Activated T-helper 9 cell treated with anti-CD3 and anti-CD28 coated beads, Interleukin-2, amount 50 U/mL, for 16 hours (primary cell): ENCODE results near the gene TSPEAR.
"Not testable (repeated sequence)": the region's sequence is repeated elsewhere in the genome, so short reads cannot be mapped to it uniquely, and the experiment has no call there.

Experiments used
- DNase-seq: peaks from one replicate; pipeline ENCODE4 v3.0.0-alpha.2; 2020; ENCODE audit warnings: low read depth

Gene TSPEAR

DNA sequence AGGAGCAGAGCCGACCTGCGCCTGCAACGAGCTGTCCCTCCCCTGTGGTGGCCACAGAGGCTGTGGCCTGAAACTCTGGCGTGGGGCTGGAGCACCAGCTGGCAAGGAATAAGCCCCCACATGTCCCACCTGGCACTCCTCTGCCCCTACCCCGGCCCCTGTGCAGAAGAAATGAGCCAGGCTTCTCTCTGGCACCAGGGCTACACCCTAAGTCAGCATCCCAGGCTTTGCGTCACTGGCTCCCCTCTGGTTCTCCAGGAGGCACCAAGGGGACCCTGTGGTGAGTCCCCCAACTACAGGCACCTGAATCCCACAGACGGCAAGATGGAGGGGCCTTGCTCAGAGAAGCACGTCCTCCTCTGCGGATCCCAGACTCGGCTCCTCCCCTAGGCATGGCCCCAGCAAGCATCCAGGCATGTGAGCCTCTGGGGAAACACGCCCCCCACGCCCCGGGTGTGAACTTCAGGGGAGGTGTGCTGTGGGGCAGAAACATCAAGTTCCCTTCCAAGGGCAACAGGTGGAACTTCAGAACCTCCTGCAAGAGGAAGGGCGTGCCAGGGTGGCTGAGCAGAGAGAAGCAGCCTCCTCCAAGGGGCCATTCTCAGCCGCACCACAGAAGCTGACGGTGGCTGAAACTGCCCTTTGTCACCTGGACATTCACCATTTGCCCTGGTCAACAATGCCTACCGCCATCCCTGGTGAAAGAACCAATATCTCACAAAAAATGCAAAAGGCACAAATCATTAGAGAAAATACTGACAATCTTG is 108.1 kb downstream of the TSPEAR start:
- DNase-seq, result no peak

DNA sequence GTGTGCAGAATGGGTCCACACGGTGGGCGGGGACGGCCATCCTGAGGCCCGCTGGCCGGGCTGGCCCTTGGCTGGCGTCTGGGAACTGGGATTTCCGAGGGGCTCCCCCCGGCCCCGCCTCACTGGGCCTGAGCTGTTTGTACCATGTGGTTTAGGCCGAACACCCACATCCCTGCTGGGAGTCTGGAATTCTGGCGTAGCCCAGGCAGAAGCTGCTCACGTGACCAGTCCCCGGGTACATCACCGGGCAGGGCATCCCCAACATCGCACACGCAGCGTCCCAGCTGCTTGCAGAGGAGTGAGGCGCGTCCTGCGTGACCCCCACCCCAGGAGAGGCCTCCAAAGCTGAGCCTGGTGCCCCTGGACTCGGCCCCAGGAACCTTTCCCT is 108.9 kb downstream of the TSPEAR start:
- no peak for DNase-seq

DNA sequence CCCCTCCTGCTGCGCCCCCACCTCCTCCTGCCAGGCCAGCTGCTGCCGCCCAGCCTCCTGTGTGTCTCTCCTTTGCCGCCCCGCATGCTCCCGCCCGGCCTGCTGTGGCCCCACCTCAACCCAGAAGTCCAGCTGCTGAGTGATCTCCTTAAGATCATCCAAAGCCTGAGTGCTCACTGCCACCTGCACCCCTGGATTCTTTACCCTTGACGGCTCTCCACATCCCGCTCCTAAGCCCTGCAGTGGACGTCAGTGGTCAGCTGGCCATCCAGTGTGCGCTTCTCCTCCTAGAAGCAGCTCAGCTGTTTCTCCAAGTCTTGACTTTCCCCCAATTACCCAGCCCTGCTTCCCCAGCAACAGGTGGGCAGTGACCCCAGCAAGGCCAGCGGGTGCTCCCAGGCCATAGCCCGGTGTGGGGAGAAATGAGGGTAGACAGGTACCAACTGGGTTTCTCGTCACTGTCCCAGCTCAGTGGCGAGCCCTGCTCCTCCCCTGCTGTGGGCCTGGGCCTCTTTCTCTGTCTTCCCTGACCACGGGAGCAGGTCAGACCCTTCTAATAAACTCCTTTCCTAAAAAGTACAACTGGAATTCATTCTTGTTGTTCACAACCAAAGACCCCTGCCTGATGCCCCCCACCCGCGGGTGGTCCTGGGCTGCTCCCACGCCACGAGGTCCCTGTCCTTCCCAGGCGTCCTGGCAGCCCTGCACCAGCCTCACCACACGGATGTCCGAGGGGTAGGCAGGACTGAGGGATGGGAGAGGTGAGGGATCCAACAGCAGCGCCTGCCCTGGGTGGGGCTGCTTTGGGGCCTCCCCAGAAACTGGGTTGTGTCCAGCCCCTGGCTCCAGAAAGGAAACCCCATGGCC is 109.5 kb downstream of the TSPEAR start:
- no peak for DNase-seq

- DNase-seq, result not testable (repeated sequence)
These were observed 110.3 kb downstream of the TSPEAR start for GRCh38 chr21:44601091-44601490.

DNA sequence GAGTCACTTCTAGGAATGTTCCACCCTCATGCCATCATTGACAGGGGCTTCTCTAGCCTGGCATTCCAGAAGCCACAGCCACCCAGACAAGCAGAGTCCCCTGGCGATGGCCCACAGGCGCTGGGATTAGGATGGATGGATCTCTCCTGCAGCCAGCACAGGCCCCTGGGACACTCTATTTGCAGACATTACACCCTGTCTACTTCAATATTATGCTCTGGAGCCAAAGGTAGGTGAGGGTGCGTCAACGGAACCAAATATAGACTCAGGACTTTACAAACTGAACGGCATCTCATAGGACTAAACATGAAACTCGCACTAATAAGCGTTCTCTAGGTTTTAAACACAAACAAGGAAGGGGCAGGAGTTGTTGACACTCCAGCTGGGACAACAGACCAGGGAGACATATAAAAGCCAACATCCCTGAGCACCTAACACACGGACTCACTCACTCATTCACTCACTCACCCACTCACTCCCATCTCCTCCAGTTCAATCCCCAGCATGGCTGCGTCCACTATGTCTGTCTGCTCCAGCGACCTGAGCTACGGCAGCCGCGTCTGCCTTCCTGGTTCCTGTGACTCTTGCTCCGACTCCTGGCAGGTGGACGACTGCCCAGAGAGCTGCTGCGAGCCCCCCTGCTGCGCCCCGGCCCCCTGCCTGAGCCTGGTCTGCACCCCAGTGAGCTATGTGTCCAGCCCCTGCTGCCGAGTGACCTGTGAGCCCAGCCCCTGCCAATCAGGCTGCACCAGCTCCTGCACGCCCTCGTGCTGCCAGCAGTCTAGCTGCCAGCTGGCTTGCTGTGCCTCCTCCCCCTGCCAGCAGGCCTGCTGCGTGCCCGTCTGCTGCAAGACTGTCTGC is 111.0 kb downstream of the TSPEAR start, which contains the start of gene KRTAP10-7:
Gene KRTAP10-7 (plus strand): TSS at position 480 of the 861 bp plus-strand sequence. CDS start 25 bp downstream, at position 505.
- DNase-seq, result not testable (repeated sequence)

GRCh38 chr21:44599264-44600029 is 111.9 kb downstream of the TSPEAR start:
- DNase-seq, result no peak

DNA sequence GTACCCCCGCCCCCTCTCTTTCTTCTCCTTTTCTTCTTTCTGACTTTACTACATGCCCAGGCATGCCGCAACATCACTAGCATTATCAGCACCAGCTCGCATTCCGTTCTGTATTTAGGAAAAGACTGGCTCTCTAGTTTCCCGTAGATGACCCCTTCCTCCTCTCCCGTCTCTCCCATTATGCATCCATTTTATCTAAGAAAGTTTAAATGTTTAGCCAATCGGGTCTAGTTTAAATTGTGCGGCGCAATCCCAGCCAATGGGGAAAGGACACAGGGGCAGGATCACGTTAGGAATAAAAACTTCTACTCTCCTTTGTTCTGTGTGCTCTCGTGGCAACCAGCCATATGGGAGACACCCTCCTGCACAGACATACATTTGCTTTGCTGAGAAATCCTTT is 113.3 kb downstream of the TSPEAR start:
- no peak for DNase-seq

DNA sequence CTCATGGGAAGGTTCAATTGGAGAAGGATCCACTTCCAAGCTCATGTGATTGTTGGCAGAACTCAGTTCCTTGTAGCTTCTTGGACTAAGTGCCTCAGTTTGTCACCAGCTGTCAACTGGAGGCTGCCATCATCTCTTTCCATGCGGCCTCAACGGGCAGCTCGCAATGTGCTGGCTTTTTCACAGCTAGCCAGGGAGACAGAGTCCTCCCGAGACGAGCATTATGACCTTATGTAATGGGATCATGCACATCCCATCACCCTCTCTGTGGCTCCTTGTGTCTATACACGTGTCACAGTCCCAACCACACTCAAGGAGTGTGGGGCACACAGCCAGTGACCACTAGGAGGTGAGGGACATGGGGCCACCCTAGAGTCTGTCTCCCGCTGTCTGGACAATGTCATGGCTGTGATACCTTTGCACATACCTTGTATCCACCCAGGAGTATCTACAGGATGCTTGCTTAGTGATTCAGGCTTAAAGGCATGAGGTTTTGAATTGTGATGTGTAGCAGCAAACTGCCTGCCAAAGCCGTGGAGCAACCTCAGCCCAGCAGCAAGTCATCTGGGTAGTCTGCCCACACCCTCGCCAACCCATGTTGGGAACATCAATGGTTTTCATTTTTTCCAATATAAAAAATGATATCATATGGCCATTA is 115.2 kb downstream of the TSPEAR start:
- no peak for DNase-seq

GRCh38 chr21:44595524-44595923 is 115.8 kb downstream of the TSPEAR start:
- DNase-seq, result no peak

DNA sequence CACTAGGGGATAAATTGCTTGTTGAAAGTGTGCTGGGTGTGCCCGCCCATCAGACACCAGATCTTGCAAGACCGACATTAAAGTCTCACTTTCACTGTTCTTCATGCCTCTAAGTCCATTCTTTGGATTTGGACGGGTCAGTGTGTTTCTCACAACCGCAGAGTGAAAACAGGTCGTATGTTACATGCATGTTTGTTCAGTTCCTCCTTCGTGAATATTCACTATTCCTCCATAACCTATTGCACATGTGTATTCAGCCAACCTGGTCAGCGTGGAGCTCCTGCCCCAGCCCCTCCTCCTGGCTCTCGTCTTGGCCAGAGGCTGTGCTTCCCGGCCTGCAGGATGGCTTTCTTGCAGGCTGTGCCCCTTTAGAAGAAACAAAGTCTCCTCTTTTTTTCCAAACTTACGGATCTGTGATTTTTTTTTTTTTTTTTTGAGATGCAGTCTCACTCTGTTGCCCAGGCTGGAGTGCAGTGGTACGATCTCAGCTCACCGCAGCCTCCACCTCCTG is 116.9 kb downstream of the TSPEAR start:
- no peak for DNase-seq

DNA sequence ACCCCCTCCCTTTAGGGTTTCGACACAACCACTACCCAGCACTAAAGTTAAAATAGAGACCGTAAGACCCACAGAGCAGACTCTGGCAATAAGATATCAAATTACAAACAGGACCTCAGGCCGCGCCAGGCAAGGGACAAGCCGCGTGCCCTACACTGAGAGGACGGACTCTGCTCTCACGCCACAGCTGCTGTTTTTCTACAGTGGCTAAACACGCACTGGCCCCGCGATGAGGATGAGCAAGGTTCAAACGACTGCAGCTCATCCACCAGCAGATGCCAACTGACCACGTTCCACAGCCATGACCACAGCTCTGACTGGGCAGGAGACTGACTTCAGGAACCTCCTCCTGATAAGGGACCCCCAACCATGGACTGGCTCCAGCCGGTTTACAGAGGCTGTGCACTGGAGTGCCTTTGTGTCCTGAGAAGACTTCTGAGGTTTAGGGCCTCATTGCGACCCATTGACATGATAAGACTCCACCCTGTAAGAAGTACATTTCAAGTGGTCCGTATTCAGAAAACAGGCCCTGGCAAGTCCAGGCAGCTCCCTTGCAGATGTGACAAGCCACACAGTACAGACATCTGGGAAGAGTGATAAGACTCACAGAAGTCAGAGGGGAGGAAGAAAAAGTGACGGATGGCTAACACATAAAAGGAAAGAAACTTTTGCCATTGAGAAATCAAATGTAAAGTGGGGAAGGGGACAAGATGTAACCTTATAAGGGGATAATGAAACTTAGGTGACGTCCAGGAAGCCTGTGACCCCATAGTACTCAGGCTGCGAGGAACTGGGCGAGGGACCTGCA is 117.6 kb downstream of the TSPEAR start:
- DNase-seq, result no peak

DNA sequence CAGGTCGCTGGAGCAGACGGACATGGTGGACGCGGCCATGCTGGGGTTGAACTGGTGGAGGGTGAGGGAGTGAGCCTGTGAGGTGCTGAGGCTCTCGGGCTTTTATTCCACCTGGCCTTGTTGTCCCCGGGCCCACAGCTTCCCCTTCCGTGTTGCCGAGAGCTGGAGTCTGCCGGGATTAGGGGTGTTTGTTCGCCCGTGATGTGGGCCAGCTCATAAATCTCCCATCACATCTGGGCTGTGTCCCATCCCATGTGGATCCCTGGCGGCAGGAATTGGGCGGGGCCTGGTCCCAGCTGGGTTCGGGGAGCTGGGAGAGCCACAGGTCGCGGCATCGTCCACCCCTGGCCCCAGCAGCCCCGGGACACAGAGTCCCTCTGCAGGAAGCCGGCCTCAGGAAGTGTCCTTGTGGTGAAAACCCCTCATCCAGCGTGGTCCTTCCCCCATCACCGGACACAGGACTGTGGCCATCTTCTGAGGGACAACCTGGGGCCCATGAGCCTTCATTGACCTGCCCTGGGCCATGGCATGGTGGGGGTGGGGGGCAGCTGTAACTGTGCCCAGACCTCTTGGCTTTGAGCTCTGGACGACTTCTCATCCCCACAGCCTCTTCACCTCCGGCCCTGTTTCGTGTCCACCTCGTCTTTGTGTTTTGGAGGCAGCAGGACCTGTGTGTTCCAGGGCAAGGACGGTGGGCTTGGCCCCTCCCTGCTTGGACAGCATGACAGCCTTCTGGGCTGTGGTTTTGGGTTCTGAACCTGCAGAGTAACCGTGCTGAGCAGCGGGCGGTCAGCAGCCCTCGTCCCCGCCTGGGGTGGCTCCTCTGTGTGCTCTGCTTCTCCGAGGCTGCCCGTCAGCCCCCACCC is 118.7 kb downstream of the TSPEAR start, which contains the start of gene KRTAP10-6:
Gene KRTAP10-6 (minus strand): TSS at position 60 of the 866 bp plus-strand sequence. CDS start 21 bp downstream, at position 39.
- no peak for DNase-seq

DNA sequence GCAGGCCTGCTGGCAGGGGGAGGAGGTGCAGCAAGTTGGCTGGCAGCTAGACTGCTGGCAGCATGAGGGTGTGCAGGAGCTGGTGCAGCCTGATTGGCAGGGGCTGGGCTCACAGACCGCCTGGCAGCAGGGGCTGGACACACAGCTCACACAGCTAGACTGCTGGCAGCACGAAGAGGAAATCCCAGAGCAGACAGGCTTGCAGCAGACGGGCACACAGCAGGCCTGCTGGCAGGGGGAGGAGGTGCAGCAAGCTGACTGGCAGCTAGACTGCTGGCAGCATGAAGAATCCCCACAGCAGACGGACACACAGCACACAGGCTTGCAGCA is 119.6 kb downstream of the TSPEAR start:
- not testable (repeated sequence) for DNase-seq

GRCh38 chr21:44590897-44591800 is 120.2 kb downstream of the TSPEAR start:
- DNase-seq, result not testable (repeated sequence)

- no peak for DNase-seq
These were observed 121.1 kb downstream of the TSPEAR start for GRCh38 chr21:44590311-44590721.

DNA sequence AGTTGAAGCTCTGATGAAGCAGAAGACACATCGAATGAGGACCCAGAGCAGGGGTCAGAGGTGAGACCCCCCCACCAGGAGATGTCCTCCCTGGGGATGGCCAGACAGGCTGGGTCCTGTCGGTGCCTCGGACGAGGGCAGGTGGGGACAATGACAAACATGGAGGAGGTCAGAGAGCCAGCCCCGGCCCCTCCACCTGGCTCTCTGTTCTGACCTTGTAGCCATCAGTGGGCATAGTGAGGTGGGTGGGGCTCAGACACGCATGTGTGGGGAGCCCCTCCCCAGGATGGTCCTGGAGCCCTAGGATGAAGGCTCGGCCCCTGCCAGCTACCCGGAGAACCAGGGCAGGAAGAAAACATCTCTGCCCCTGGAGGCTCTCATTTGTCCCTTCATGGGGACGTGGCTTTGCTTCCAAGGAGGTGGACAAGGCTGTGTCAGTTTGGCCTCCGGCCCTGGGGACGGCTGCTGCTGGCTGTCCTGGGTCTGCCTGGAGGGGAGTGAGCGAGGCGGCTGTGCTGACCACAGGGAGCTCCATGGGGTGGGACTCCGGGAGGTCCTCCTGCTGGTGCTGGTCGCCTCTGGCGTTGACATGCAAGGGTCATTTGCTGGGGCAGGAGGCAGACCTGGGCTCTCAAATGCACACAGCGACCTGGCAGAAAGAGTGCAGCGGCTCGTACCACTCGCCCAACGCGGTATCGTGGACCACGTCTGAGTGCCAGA is 121.6 kb downstream of the TSPEAR start:
- no peak for DNase-seq

DNA sequence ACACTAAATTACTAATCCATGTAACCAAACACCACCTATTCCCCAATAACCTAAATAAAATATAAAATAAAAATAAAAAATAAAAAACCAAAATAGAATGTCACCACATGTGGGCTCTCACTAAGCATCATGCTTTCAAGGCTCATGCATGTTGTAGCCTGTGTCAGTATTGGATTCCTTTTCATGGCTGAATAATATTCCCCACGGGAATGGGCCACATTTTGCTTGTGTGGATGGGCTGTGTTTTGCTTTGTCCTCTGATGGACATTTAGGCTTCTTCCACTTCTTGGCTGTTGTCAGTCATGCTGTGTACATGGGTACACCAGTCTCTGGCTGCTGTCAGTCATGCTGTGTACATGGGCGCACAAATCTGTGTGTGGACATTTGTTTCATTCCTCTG is 122.3 kb downstream of the TSPEAR start:
- DNase-seq, result no peak
